Esophagus (tissue), 2 donors: ENCODE measurements around the gene BBS1. TPM values are rescaled to one million over a fixed set of nuclear protein-coding genes. Genes with fewer than 3 reads are reported as not detected.

Experiments
- H3K27ac ChIP-seq, 2 donors: one replicate each; pipeline ENCODE4 v1.5.1; 2013; ENCODE audit warnings: low read depth in 2 of 2, mild to moderate bottlenecking in 2 of 2, inconsistent platforms in 1 of 2, low read length in 1 of 2, moderate library complexity in 1 of 2
- H3K27me3 ChIP-seq, 2 donors: one replicate each; pipeline ENCODE4 v1.6.1; 2013; ENCODE audit warnings: low read length in 2 of 2, control low read depth in 1 of 2, mild to moderate bottlenecking in 1 of 2; ENCODE audit not compliant: insufficient read depth in 2 of 2, control insufficient read depth in 1 of 2
- H3K36me3 ChIP-seq, 2 donors: one replicate each; pipeline ENCODE4 v1.6.1; 2013; ENCODE audit warnings: low read length in 1 of 2; ENCODE audit not compliant: control insufficient read depth in 2 of 2, insufficient read depth in 2 of 2
- H3K4me1 ChIP-seq, 2 donors: one replicate each; pipeline ENCODE4 v1.6.1; 2013; ENCODE audit warnings: low read length in 1 of 2; ENCODE audit not compliant: control insufficient read depth in 2 of 2, insufficient read depth in 2 of 2
- H3K4me3 ChIP-seq, 2 donors: one replicate each; pipeline ENCODE4 v1.5.1; 2013; ENCODE audit warnings: low read length in 2 of 2, mild to moderate bottlenecking in 2 of 2, low read depth in 1 of 2, moderate library complexity in 1 of 2
- H3K9me3 ChIP-seq, 2 donors: one replicate each; pipeline ENCODE4 v1.6.1; 2013; ENCODE audit warnings: mild to moderate bottlenecking in 2 of 2, low read depth in 1 of 2, low read length in 1 of 2, moderate library complexity in 1 of 2; ENCODE audit not compliant: control insufficient read depth in 2 of 2, insufficient read depth in 1 of 2
- WGBS, 2 donors: extraction: QIAGEN DNeasy Blood & Tissue Kit; methylation state at CpG; one replicate each; pipeline ENCODE4 v1.1.7; 2013; 5-methylcytosine and 5-hydroxymethylcytosine counted together
- polyA plus RNA-seq, 2 donors: library from polyadenylated mRNA; stranded (reverse); fragments of 200-250 nt; gene quantifications; one replicate each; pipeline ENCODE4 v1.2.3, GENCODE V29; 2013
- donor health status: healthy with polysubstance abuse.
- donor health status: Bipolar disorder and iron deficiency.

Gene BBS1
- polyA plus RNA-seq, 2 donors, result 9.3 to 15.3 TPM

- Histone ChIP-seq H3K36me3 (peaks cover 1 to 11% of the 10 kb centered on the region in 2 donors), H3K27ac (no peak overlapping the region), H3K4me1 (peaks cover 0 to 2% of the 10 kb centered on the region in 2 donors), H3K4me3 (no peak overlapping the region), H3K9me3 (no peaks in the 10 kb centered on the region), H3K27me3 (no peaks in the 10 kb centered on the region)
- 76 to 78% methylated on average over 7 of the region's 7 CpGs for WGBS, 2 donors
Observed at GRCh38 chr11:66509131-66509561, 1.3 kb upstream of the BBS1 start.

- WGBS, 2 donors, result 5 to 9% methylated on average over 5 of the region's 5 CpGs
- Histone ChIP-seq H3K36me3 (peaks cover 2 to 3% of the 10 kb centered on the region in 2 donors), H3K4me1 (peaks cover 0 to 2% of the 10 kb centered on the region in 2 donors), H3K4me3 (peak overlapping the region; percentile 59 to 79), H3K27ac (peak overlapping the region in 1 of 2 donors; percentile 22), H3K9me3 (no peaks in the 10 kb centered on the region), H3K27me3 (no peaks in the 10 kb centered on the region)
Observed at GRCh38 chr11:66510990-66511339, 530 bp downstream of the BBS1 start.

GRCh38 chr11:66523611-66524010, 13.2 kb downstream of the BBS1 start:
- H3K36me3 ChIP-seq, result peaks cover 8 to 19% of the 10 kb centered on the region in 2 donors
- H3K27ac ChIP-seq, result no peak overlapping the region
- H3K27me3 ChIP-seq, result no peaks in the 10 kb centered on the region
- WGBS, 2 donors, result 91 to 95% methylated on average over 11 of the region's 11 CpGs
- no peaks in the 10 kb centered on the region for H3K4me1 ChIP-seq
- H3K4me3 ChIP-seq, result no peak overlapping the region
- no peaks in the 10 kb centered on the region for H3K9me3 ChIP-seq

- Histone ChIP-seq H3K9me3 (no peaks in the 10 kb centered on the region), H3K27ac (no peak overlapping the region), H3K36me3 (peaks cover 8 to 23% of the 10 kb centered on the region in 2 donors), H3K4me1 (no peaks in the 10 kb centered on the region), H3K27me3 (no peaks in the 10 kb centered on the region), H3K4me3 (no peak overlapping the region)
- 83 to 93% methylated on average over 10 of the region's 10 CpGs for WGBS, 2 donors
Observed at GRCh38 chr11:66524304-66525040, 14.0 kb downstream of the BBS1 start.

- Histone ChIP-seq H3K4me3 (no peak overlapping the region), H3K36me3 (peaks cover 4 to 17% of the 10 kb centered on the region in 2 donors), H3K27me3 (no peaks in the 10 kb centered on the region), H3K27ac (no peak overlapping the region), H3K4me1 (no peaks in the 10 kb centered on the region), H3K9me3 (no peaks in the 10 kb centered on the region)
- WGBS, 2 donors, result 80 to 85% methylated on average over 10 of the region's 10 CpGs
Observed at GRCh38 chr11:66529069-66529468, 18.6 kb downstream of the BBS1 start.

GRCh38 chr11:66529655-66530054, 19.2 kb downstream of the BBS1 start:
- peaks cover 4 to 17% of the 10 kb centered on the region in 2 donors for H3K36me3 ChIP-seq
- WGBS, 2 donors, result 87 to 88% methylated on average over 13 of the region's 13 CpGs
- H3K4me3 ChIP-seq, result no peak overlapping the region

GRCh38 chr11:66530927-66531709, 20.7 kb downstream of the BBS1 start:
- WGBS, 2 donors, result 87 to 89% methylated on average over 10 of the region's 10 CpGs
- H3K36me3 ChIP-seq, result peaks cover 4 to 17% of the 10 kb centered on the region in 2 donors
- H3K27ac ChIP-seq, result no peak overlapping the region
- no peaks in the 10 kb centered on the region for H3K27me3 ChIP-seq
- H3K9me3 ChIP-seq, result no peaks in the 10 kb centered on the region
- no peaks in the 10 kb centered on the region for H3K4me1 ChIP-seq
- no peak overlapping the region for H3K4me3 ChIP-seq

More at GRCh38 chr11:66529655-66530054, 19.2 kb downstream of the BBS1 start:
- H3K9me3 ChIP-seq, result no peaks in the 10 kb centered on the region
- no peaks in the 10 kb centered on the region for H3K27me3 ChIP-seq
- no peaks in the 10 kb centered on the region for H3K4me1 ChIP-seq
- H3K27ac ChIP-seq, result no peak overlapping the region

- Histone ChIP-seq H3K36me3 (peaks cover under 1 to 13% of the 10 kb centered on the region in 2 donors), H3K27me3 (no peaks in the 10 kb centered on the region), H3K9me3 (no peaks in the 10 kb centered on the region), H3K4me3 (no peak overlapping the region), H3K27ac (no peak overlapping the region), H3K4me1 (no peaks in the 10 kb centered on the region)
- WGBS, 2 donors, result 91 to 95% methylated on average over 11 of the region's 11 CpGs
Observed at GRCh38 chr11:66531841-66532240, 21.4 kb downstream of the BBS1 start.

GRCh38 chr11:66532784-66533183, 22.3 kb downstream of the BBS1 start:
- Histone ChIP-seq H3K27me3 (no peaks in the 10 kb centered on the region), H3K27ac (no peak overlapping the region), H3K9me3 (no peaks in the 10 kb centered on the region), H3K4me3 (no peak overlapping the region), H3K36me3 (peaks cover 0 to 11% of the 10 kb centered on the region in 2 donors), H3K4me1 (no peaks in the 10 kb centered on the region)
- WGBS, 2 donors, result 74 to 77% methylated on average over 6 of the region's 6 CpGs
